ENCODE data around the gene OPRM1.

Gene OPRM1

DNA sequence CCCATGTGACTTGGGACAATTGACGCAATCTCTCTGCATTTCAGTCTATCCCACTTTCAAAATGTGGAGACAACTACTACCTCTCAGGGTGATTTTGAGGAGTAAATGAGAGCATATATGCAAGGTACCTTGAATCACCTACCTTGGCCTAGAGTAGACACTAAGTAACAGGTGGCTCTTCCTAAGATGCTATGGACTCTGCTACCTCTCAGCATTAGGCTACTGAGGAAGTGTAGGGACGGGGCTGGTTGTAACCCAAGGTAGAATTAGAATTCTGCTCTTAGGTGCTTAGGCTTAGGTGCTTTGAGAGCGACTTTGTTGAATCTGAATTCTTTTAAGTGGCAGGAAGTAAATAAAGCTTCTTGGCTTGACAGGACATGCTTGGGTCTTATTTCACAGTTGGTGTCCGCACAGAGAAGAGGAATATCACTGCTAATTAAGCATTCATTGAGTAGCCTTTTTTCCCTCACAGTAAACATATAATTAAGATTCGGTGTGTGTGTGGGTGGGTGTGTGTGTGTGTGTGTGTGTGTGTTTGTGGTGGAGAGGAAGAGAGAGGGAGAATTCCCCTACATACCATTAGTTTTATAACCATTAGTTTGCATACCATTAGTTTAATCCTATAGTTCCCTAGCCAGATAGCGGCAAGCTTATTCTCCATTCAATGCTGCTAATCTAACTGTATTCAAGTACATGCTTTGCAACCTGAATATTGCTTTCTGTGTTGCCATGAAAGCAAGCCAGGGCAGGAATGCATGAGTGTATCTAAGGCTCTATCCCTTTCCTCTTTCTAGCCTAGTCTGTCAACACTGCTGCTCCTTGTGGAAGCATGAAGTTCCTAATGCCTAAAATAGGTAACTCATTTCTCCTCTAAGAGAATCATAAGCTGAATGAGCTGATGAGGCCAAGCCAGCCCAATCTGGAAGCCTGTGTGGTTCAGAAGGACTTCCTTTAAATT, 205.0 kb downstream of the OPRM1 start:
- no peak for DNase-seq

DNA sequence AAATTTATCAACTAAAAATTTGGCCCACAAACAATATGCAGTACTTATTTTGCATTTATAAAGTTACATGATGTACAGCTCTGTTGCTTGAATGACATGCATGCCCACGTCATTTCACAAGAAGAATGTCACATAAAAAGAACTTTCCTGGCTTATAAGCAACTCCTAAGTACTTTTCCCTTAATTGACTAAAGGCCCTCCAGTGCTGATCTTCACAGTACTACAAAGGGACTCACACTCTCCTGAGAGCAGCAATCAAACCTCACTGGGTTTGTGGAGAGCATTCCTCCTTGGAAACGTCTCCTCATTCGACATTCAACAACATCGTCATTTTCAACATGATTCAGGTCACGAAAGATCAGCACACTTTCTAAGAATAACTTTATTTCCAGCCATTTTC, 206.5 kb downstream of the OPRM1 start:
- DNase-seq: no peak

DNA sequence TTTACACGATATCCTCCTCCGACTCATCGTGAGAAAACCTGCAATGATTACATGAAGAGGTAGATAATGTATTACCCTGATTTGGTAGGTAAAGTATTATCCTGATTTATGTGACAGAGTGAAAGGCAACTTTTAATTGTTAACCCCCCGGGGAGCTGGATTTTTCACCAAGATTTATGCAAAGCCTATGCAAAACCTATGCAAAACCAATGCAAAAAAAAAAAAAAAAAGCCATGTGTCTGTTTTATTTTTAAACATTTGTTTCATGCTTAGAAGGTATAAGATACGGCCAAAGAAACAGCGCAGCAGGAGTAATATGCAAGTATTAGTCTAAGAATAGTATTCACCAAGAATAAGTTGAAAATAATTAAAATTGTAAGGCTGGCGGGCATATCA, 207.7 kb downstream of the OPRM1 start:
- DNase-seq: no peak

DNA sequence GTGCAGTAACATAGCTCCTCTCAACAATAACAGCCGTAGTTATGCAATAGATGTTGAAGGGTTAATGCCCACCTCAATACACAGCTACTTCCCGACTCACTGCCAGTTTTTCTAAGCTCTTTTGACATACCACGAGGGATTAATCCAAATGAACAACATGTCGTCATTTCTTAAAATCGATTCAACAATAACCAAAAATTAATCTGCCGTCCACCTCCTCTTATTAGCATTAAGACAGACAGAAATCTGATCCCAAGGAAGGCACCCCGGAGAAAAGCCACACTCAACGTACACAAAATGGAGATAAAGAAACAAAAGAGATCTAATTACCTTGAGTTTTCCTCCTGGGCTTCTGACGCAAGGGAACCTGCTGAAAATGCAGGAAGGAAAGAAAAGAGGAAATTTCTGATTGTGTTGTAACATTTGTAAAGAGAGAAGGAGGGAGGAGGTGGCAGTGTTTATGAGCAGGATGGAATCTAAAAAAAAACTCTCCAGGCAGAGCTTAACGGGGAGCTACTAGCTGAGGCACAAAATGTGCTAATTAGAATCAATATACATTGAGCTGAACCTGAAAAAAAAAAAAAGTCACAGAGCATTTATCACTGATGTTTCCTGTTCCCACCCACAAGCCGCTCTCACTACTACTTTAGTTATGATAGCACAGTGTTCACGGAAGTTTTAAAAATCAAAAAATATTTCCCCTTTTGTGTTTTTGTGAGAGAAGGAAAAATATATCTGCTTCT, 208.2 kb downstream of the OPRM1 start:
- DNase-seq: peak; percentile 46

DNA sequence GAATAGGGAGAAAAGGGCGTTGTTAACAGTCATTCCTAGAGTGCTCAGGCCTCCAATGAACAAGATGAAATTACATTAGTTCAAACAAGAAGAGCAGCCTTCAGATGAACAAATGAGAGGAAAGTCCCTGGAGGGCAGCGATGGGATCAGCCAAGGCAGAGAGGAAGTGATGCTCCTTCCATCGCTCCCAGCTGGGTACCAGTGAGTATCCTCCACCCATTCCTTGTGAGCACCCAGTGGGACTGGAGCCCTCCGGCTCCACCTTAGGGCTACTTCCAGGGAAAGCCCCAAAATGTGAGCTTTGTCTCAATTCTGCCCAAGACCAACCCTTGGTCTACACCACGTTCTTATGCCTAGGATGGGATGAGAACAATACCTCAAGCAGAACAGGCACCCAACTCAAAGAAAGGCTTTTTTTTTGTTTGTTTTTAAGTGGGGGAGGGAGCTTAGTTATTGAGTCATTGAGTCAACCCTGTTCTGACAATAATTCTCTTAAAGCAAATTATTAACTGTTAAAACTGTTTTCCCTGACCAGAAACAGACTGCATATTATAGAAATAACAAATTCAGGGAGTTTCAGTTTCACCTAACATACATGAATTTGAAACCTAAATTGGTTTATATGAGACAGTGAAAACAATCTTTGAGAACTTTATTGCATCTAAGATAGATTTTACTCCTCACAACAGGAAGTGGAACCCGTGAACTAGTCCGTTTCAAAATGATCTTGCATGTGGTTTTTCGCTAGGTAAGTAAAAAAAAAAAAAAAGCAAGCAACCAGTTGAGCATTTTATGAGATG, 210.7 kb downstream of the OPRM1 start:
- DNase-seq: peak; percentile 17

DNA sequence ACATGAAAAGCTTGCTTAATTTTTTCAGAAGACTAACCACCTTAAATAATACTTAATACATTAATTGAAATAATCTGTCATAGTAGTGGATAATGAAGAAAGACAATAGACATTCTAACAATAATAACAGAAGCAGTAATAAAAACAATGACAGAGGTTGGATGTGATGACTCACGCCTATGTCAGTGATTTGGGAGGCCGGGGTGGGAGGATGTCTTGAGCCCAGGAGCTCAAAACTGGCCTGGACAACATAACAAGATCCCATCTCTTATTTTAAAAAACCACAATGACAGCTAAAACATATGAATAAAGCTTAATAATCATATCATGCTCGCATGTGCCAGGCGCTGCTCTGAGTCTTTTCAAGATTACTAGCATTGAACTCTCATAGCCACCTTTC, 212.1 kb downstream of the OPRM1 start:
- no peak for DNase-seq

DNA sequence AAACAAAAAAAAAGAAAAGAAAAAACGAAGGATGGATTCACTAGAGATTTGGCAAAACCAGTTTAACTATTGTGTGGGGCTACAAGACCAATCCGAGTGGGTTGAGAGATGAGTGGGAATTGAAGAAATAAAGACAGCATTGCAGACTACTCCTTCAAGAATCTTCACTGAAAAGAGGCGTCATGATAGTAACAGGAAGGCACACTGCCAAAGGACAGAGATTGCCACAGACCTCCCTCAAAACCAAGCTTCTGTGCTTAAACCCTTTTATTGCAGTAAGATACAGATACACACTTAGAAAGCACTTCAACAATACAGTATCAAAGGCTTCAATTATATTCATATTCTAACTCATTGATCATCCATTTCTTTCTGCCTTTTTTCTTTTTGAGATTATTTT, 213.6 kb downstream of the OPRM1 start:
- DNase-seq: no peak

DNA sequence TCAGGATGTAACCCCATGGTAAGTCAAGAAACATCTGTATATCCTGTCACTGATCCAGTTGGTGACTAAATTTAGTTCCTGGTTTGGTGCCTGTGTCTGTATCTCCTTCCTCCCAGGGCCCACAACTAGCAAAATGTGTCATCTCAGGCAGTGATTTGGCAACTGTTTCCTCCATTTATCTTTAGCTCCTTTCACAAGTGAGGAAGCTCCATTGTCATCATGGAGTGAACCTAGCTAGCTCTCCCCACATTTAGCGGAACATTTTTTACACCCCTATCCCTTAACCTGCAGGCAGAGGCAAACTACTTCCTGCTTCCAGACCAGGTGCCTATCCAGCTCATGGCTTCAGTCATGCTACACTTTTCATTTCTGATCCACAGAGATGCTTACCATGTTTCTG, 218.0 kb downstream of the OPRM1 start:
- no peak for DNase-seq

DNA sequence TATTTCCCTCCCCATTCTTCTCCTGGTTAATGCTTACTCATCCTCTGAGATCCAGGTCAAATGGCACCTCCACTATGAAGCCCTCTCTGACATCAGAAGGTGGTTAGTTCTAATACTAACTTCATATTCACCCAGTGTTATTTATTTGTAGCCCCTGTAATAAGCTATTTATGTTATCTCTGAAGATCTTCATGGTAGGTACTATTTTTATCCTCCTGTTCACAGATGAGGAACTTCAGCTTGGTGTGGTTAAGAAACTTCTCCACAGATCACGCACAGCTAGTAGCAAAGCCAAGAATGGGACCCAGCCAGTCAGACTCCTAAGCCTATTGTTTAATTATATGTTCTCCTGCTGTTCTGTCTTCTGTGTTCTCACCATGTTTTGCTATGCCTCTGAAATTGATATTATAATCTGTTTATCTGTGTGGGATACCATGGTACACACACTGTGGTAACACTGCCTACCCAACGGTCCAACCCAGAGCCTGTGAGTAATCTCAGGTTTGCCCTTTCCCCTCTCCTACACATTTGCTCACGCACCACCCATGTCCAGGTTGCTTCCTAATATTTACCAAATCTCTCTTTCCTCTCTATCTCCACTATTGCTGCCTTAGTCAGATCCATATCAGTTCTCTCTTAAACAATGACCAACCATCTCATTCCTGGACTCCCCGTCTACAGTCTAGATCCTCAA, 219.2 kb downstream of the OPRM1 start:
- DNase-seq: no peak

DNA sequence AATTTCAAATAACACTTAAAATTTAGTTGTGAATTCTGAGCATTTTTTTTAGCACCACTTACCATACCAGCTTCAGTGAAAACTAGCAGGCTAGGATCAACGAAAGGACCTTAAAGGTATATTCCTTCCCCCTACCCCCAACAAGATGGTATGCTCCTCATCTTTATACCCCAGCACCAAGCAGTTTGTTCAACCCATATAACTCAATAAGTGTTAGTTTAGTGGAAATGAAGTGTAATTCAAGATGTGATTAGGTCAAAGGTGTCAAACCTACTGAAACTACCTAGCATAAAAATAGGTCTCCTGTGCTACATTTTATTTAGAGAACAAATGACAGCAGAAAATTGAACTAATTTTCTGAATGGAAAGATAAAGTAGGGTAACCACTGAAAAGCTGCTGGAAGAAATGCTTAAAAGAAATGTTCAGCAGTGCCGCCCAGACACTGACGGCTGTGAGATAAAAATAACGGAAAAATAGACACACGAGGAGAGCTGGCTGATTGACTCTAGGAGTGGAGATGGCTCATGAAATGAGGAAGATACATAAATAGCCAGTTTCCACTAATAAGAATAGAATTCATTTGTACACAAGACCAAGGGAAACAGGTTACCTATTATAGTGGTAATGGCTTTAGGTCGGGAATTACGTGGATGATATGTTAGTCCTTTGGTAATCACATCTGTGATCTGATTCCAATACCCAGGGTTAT, 222.8 kb downstream of the OPRM1 start:
- no peak for DNase-seq

DNA sequence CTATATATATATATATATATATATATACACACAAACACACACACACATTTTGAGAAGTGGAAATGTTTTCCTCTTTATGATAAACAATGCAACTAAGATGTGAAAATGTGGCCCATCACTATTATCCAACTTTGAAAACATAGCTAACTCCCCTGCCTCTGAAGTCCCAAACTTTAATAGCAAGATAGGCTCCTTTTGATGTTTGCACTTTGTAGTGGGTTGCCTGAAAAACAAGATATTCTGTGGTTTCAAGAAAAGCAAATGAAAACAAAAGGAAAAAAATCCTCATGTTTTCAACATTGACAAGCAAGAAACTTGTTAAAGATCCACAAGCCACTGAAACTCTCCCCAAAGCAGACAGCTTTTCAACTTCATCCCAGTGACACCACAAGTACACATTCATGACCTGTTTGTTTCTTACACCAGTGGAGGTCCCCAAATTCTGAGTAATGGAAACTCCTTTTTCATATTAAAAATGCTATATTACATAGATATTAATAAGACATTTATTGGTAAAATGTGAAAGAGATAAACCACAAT, 227.6 kb downstream of the OPRM1 start:
- no peak for DNase-seq

DNA sequence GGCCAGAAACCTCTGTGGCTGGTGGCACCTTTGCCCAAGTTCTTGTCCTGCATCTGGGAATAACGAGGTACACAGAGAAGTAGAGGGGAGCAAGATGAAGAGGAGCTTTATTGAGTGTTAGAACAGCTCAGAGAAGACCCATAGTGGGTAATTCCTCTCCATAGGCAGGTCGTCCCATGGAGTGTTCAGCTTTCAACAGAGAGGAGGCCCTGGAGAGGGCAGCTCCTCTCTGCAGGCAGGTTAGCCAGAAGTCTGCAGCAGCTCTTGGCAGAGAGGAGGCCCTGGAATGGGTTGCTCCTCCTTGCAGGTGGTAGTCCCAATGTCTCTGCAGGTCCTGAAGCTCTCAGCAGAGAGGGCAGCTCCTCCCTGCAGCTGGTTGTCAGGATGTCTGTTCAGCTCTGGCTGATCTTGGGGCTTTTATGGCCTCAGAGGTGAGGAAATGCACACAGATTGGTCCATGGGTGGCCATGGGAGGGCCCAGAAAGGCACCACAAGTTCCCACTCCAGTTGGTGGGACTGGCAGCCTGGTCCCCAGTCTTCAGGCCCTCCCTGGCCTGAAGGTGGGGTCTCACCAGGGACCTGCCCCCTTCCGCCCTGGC, 228.6 kb downstream of the OPRM1 start:
- DNase-seq: no peak

DNA sequence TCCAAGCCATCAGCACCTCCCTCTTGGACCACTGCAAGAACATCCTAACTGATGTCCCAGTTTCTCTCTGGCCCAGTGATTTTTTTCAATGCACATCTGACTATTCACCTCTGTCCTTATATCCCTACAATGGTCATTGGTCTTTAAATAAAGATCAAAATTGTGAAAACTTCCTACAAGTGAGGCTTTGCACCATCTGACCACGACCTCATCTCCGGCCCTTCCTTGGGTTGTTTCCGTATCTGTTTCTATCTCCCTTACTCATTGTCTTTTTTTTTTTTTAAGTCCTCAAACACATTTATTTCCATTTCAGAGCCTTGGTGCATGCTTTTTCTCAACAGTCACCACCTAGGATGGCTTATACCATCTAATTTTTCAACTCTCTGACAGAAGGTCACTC, 229.4 kb downstream of the OPRM1 start:
- DNase-seq: no peak

DNA sequence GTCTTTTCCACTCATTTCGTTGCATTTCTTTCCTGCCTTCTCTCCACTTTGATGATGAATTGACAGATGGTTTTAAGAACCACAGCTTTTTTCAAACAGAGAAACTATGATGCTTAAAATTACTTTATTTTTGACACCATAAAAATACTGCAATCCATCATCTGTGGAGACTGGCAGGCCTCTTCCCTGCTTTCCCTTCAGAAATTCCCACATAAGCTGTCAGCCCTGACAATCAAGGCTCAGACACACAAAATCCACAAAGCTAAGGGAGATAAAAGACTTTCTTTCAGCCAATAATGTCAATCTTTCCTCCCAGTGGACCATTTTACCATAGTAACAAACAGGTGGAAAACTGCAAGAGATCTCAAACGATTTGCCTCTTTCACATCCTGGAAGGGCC, 235.1 kb downstream of the OPRM1 start:
- DNase-seq: no peak

DNA sequence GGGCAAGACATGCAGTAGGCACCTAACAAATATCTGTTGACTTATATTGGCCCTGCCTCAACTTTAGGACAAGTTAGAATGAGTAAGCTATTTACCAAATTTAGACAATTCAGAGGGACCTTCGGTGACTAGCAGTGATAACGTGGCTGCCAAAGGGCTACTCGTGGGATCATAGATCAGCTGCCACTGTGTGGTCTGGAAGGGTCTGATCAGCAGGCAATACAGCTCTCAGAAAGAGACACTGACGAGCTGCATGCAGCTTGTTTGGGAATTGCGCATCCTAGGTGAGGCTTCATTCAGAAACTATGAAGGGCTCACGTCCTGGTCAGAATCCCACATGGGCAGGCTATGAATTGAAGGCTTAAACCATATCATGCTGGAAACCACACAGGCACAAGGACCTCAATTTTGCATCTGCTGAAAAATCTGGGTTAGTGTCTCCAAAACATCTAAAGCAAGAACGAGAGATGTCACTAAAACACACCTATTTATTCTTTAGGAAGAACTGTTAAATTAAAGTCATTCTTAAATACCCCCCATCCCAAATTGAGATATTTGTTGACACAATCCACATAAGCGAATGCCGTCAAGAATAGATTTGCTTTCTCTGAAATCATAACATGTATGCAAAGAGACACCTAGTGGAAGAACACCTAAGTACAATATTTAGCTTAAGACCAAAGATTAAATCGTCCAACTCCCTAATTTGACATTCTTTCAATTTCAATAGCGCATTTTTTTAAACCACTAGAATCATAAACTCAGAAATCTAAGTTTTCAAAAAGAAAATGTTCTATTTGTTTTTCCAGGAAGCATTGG, 238.0 kb downstream of the OPRM1 start:
- DNase-seq: no peak

DNA sequence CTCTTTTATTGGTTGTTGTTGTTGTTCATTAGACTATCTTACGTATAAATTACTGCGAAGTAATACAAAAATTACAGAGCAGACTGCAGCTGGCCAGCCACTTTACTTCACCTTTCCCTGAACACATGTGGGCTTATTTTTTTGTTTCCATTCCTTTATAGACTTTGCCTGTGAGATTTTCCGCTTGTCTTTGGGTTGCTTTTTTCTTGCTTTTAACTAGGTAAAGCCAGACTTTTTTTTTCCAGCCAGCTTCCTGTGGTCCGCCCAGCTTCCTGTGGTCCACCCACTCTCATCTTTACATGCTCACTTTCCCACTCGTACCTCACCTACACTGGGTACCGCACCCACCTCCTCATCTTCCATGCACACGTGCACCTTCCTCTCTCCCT, 238.6 kb downstream of the OPRM1 start:
- no peak for DNase-seq

DNA sequence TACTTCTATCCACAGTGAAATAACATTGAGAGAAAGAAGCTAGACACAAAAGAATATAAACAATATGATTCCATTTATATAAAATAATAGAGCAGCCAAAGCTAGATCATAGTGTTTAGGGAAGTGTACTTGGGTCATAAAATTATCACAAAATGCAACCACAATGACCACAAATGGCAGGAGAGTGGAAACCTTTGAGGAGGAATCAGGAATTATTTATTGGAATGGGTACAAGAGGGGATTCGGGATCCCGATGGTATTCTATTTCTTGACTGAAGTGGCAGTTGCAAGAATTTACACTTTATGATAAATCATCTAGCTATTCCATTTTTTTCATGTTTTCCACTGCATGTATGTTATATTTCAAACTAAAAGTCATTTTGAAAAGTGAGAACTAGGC, 241.5 kb downstream of the OPRM1 start:
- DNase-seq: no peak

DNA sequence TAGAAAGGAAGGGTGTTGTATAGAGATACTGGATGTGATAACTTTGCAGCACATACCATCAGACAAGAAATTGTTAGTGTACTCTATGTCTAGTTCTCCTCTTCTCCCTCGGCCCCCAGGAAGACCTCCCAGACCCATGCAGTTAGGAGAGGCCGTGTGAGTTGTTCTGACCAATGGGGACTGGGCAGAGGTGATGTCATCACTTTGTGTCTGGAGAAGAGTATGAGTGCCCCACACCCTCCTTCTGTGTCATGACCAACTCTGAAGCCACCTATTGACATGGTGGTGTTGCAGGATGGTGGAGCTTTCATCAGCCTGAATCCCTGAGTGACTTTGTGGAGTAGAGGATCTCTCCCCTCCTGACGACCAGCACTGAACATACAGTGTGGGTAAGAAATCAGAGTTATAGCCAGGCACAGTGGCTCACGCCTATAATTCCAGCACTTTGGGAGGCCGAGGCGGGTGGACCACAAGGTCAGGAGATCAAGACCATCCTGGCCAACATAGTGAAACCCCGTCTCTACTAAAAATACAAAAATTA, 245.3 kb downstream of the OPRM1 start:
- DNase-seq: no peak

DNA sequence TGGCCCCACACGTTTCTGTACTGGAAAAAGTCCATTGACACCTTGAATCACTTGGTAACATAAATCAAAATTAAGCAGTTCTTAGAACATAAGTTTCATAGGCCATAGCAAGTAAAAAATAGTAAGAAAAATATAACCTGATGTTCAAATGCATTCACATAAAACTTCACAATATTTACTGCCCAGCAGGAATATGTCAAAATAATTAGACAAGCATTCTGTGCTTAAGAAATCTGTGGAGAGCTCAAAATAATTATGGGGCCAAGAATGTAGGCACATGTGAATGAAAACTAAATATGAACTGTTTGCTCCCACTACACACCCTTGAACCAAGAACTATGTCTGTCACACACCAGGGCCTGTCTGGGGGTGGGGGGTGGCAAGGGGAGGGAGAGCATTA, 246.8 kb downstream of the OPRM1 start:
- no peak for DNase-seq

DNA sequence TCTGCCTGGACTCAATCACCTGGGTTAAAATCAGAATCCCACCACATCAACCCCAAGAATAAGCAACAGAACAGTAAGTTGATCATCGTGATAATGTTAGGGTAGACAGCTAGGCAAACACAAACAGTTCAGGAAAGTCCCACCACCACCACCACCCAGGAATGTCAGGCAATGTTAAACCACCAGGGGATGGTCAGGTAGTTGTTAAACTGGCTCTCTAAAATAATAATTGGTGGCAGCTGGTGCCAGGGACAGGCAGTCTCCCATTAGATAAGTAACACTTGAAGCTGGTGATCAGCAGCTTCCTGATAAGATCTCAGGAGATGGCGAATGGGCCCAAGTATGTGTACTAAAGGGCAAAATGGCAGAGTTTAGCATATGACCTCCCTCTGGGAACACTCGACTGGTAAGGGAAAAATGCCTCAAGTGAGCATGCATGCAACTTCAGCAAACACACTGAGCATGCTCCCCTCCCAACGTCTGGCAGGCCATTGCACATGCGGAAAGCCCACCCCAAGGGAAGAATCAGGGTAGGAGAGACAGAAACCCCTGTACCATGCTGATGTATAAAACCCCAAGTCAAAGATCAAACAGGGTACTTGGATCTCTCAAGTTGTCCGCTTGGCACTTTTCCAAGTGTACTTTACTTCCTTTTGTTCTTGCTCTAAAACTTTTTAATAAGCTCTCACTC, 250.9 kb downstream of the OPRM1 start:
- no peak for DNase-seq
